ENCODE measurements around the gene ARHGDIG.
"Not testable (repeated sequence)": the region's sequence is repeated elsewhere in the genome, so short reads cannot be mapped to it uniquely, and the experiment has no call there.

The ARHGDIG gene

DNA sequence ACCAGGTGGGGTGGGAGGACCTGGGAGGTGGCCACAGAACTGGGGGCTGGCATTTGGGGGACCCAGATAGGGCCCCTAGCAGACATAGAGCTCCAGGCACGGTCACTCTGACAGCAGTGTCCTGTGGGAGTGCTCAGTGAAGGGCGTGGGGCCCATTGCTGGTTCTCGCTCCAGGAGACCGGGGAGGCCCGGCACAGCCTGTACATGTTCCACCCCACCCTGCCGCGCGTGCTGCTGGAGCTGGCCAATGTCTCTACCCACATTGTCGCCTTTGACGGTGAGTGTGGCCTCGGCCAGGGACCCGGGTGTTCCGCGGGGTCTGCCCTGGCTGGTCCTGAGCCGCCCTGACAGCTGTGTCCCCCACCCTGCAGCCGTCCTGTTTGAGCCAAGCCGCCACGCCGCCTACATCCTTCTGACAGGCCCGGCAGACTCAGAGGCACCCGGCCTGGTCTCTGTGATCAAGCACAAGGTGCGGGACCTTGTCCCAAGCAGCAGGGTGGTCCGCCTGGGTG, 15.9 kb upstream of the ARHGDIG start:
- no peak for DNase-seq

DNA sequence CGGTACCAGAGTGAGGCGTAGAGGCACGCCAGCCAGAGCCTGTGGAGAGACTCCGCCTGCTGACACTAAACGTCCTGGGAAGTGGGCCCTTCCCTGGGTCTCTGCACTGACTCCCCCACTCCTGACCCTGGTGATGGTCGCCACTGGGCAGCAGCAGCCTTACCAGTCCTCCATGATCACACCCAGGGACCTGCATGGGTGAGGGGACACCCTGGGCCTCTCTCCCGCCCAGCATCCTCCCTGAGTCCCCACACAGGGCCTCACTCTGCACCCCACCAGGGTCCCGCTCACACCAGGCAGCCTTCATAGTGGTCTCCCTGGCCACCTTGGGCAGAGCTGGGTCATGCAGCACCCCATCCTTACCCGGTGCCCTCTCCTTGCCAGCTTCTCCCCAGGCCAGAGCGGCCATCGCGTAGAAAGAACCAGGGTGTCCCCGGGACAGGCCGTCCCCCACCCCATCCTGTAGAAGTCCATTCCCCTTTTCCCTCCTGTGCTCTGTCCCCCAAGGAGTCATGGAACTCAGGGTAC, 15.3 kb upstream of the ARHGDIG start:
- DNase-seq, result no peak

DNA sequence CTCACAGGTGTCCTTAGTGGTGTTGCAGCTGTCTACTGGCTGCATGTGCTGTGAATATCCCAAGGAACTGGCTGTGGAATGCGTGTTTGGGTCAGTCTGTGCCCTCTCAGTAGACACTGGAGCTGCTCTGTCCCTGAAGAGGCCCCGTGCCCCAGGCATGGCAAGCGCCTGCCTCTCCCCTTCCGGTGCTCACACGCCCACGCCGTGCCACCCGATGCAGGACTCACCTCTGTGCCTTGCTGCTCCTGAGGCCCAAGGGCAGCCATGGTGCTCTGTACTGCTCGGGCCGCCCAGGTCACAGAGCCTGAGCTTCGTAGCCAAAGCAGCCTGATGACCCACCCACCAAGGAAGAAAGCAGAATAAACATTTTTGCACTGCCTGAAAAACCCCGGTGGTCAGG, 14.7 kb upstream of the ARHGDIG start:
- DNase-seq, result no peak

DNA sequence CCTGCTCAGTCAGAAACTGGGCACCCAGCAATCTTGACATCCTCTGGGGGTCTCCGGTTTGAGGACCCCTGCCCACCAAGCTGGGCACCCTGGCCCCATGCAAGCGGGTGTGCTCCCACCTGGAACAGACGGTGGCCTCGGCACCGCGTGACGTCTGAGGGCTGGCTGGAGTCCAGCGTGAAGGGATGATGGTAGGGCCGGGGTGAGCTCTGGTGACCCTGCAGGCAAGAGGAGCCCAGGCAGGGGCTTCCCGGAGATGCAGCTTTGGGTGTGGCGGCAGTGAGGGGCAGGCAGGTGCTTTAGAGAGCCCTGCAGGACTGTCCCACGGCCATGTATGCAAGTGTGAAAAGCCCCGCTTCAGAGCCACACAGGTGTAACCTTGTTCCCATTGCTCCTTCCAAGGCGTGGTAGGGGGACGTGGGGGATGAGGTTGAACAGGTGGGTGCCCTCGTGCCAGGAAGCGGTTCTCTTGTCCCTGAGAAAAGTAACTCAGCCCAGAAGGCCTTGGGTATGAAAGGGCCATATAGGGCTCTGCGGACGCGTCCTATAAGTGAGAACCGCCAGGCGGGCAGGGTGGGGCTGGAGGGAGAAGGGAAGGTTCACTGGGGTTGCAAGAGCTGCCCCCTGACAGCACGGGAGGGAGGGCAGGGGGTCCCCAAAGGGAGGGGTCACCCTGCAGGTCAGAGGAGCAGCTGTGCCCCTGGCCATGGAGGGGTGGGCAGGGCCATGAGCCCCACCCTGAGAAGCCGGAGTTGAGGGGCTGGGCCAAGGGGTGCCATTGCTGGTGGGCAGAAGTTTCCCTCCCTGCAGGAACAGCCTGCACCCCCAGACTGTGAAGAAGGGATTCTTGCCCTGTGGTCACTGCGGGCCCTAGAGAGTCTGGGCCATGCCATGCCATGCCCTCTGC, 13.9 kb upstream of the ARHGDIG start:
- no peak for DNase-seq

DNA sequence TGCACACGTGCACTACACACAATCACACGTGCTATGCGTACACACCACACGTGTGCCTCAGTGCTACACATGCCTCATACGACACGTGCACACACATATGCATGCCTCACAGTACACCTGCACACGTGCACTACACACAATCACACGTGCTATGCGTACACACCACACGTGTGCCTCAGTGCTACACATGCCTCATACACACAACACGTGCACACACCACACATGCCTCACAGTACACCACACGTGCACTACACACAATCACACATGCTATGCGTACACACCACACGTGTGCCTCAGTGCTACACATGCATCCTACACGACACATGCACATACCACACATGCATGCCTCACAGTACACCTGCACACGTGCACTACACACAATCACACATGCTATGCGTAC, 12.8 kb upstream of the ARHGDIG start:
- DNase-seq, result not testable (repeated sequence)

DNA sequence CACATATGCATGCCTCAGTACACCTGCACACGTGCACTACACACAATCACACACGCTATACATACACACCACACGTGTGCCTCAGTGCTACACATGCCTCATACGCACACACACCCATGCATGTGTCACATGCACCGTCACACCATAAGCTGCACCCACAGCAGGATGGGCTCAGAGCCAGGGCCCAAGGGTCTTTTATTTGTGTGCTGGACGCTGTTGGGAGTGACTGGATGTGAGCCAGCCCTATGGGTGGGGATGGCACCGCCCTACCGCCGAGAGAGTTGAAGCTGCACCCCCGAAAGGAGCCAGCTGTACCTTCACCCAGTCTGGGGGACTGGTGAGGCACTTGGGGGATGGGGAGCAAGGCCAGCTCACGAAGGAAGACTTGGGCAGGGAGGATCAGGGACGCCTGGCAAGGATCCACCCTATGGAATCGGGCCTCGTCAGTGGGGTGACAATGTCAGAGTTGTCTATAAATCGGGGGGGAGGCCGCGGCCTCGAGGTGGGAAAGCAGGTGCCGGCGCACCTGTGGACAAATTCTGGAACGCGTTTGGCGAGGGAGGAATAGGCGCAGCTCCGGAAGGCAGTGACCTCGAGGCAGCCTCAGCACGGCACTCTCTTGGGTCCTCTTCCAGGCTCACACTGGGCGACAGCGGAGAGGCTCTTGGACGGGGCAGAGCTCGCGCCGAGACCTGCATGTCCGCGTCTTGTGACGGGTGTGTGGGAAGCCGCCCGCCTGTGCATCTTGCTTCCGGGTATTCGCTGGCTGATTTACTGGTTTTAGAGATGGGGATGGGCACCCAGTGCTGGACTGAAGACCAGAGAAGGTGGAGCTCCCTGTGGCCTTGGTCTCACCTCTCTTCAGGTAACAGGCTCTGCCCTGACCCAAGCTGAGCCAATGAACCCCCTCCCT, 12.0 kb upstream of the ARHGDIG start:
- no peak for DNase-seq

DNA sequence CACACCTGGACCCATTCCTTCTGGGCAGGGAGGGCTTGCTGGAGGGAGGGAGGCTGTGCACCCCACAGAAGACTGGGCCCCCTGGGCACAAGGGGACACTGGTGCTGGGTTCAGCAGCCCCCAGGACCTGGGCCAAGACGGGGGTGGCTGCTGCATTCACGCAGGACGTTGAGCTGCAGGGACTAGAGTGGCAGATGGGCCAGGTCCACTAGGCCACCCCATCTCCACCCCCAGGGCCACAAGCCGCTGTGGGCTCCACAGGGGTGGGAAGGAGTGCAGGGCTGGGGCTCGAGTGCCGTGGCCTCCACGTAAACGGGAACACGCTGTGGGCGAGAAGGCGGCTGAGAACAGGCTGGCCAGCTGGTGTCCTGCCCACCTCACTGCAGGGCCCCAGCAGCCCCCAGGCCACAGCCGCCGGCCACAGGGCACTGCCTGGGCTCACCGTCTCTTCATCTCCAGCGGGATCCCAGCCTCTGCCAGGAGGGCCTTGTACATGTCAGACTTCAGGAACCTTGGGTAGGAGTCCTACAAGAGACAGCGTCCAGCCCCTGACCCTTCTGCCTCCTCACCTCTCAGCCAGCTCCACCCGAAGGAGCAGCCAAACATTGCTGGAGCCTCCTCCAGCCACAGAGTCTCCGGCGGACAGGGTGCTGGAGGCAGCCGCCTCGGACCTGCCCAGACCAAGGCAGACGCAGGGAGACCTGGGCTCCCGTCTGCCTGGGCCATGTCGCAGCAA, 11.2 kb upstream of the ARHGDIG start:
- no peak for DNase-seq

DNA sequence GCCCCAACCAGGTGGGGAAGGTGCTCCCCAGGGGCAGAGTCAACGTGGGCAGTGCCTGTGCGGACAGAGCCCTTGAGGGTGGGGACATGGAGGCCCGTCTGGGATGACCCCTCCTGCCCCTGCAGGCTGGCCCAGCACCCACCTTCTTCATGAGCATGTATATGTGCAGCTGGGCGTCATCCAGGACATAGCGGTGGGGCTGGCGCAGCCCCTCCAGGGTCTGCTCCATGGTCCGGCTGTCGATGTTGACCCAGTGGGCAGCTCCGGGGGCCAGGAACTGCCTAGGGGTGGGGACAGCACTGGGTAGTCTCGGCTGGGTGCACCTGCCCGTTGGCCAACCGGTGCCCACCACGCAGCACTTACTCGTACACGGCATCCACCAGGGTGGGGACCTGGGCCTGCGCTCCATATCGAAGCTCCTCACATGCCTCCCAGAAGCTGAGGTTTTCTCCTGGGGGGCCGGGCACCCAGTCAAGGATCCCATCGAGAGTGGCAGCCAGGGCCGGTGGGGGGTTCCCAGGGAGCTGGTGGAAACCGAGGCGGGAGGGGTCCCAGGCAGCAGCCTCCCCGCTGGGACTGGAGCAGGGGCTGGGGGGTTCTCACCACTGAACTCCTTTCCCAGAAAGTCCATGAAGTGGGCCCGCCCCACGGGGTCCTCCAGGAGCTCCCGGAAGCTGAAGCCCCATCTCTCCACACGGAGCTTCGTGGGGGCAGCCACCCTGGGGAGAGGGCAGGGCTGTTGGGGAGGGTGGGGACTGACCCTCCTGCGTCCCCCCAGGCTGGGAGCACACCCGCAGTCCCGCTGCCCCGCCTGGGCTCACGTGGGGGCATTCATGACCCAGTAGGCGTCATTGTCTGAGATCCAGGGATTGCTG, 9.8 kb upstream of the ARHGDIG start:
- DNase-seq, result no peak

DNA sequence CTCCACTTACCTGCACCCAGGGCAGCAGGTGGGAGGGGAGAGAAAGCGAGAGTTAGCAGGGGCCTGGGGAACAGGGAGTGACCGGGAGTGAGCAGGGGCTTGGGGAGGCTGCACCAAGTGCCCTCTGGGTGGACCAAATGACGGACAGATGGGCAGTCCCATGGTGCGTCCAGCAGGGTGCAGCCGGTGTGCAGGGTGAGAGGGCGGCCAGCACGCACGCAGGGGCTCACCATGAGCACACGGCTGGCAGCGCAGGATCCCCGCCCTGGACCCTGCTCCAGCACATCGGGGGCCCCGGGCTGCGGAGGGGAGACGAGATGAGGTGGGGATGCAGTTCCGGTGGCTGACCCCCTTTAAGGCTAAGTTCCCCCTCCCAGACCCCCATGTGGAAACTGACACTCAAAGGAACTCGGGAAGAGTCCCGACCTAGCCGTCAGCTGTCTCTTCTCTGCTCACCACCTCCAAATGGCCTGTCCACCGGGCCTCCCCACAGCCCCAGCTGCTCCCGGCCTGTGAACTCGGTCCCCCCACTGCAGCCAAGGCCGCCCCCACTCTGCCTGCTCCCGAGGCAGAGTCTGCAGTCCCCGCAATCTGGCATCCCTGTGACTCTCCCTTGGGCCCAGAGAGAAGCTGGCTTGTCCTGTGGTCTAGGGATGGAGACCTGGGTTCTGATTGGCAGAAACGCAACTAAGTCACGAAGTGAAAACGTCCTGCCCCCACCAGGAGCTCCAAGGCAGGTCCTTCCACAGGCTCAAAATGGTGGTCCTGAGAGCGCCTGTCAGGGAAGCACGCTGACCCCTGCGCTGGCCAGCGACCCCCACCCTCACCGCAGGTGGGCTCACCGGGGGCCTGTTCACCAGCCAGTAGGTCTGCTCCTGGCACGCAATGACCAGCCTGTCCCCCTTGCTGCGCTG, 7.5 kb upstream of the ARHGDIG start:
- no peak for DNase-seq

DNA sequence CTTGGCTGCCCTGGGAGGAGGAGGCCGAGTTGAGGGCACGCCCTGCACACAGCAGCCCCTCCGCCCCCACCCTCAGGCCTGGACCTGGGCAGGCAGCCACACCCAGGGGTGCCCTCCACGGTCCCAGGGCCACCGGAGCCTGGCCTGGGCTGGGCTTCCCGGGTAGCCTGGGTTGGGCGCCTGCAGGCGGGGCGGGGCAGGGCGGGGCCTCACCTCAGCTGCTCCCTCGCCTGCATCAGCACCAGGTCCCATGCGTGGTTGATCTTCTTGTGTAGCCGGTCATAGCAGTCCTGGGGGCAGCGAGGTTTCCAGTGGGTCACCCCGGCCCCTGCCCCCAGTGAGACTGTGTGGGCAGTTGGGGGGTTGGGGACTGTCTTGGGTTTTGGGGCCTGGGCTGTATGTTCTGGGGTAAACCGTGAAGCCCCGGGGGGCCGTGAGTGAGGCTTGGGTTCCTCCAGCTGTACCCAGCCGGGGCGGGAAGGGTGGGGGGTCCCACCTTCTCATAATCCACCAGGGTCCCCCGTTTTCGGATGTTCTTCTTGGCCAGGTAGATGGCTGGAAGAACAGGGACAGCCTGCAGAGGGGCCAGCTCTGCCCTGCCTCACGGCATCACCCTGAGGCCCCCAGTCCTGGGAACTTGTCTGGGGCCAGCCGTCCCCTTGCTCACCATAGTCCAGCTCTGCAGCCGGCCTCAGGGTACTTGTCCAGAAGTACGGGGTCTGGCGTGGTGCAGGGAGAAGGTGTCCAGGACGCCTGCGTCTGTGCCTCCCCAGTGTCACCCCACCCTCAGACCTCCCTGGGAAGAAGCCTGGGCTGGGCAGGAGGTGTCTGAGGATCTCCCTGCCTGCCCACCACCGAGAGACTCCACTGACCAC, 6.6 kb upstream of the ARHGDIG start:
- no peak for DNase-seq

DNA sequence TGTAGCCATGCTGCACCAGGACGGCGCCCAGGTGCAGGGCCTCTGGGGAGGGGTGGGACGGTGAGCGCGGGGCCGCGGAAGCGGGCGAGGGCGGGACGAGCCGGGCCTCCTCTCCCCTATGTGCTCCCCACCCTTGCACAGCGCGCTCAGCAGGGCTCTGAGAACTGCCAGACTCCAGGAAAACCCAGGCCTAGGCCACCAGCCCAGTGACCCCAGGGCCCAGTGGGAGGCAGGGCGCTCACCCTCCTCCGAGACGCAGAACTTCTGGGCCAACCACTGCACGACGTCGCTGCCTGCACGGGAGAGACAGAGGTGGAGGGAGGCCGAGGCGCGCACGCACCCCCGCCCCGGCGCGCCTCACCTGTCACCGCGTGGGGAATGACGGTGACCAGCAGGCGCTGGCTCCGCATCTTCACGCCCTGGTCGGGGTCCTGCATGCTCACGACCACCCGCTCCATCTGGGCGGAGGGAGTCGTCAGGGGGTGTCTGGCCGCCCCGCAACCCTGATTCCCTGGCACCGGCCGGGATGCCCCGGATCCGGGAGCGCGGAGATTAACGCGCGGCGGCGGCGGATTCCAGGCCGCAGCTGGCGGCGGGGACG, 5.2 kb upstream of the ARHGDIG start:
- no peak for DNase-seq

DNA sequence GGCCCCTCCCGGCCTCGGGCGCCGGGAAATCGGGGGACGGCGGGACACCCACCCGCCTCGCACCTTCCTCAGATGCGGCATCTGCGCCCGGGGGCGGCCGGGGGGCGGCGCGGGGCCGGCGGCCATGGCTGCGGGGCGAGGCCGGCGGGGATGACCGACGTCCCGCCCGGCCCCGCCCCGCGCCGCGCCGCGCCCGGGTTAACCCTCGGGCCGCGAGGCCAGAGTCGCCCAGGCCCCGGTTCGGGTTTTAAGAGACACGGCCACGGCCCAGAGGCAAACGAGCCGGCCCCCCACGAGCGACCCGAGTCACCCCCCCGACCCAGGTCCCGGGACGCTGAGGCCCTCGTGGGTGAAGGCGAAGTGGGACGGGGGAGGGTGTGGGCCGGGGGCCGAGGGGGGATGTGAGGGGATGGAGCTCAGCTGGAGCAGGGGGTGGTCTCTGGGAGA, 4.6 kb upstream of the ARHGDIG start, which contains the start of gene RGS11:
Gene RGS11 (minus strand): TSS at position 159 of the 447 bp plus-strand sequence. CDS start 33 bp downstream, at position 126.
- no peak for DNase-seq

DNA sequence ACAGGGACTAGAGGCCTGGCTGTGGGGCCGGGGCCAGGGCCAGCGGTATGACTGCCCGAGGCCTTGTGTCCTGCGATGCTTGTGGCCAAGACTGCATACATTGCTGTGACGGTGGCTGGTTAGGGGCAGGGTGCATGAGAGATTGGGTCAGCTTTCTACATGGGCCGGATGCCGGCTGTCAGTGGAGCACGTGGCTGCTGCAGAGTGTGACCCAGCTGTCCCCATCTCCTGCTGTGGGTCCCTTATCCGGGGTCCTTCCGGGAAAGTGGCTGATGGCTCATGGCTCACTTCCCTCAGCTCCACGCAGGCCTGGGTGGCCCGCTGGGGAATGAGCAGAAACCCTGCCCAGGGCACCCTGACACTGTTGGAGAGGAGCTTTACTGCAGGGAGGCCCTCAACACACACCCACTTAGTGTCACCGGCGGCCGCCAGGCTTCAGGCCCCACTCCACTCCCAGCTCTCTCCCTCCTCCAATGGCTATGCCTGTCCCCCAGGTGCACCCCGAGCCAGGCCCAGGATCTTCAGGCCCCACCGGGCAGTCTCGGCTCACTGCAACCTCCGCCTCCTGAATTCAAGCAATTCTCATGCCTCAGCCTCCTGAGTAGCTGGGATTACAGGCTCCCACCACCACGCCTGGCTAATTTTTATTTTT, 3.8 kb upstream of the ARHGDIG start:
- DNase-seq, result no peak

DNA sequence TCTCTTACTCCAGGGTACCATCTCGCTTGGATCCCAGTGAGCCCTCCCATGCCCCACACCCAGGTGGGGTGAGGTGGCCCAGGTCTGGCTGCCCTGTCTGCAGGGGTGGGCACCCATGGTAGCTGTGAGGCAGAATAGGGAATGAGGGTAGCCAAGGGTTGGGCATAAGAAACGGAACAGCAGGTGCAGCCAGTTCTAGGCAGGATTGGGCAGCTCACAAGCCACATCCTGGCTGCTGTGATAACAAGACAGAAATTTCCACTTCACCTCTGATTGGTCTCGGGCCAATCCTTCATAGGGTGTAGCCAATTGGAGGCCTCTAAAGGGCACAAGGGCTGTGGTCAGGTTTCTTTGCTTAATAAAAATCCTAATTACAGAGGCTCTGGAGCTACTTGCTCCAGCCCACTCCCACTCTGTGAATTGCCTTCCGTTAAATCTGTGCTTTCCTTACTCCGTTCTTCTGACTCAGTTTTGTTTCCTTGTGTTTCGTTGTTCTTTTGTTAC, 1.5 kb upstream of the ARHGDIG start:
- peak; percentile 34 for DNase-seq

DNA sequence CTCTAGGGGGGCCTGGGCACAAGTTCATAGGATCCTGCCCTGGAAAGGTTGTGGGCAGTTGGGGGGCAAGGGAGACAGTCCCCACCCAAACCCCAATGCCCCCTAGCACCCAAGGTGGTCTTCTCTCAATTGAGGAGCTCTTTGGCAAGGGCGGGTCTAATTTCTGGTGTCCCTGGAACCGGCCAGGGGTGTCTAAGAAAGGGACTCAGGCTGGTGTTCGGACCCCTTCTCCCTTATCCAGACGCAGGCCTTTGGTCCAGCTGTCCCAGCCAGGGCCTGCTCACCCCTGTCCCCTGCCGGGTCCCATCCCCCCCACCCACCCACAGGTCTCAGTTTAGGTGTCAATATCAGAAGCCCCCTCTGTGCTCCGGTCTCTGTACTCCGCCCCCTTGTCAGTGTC, 860 bp upstream of the ARHGDIG start:
- DNase-seq, result no peak

DNA sequence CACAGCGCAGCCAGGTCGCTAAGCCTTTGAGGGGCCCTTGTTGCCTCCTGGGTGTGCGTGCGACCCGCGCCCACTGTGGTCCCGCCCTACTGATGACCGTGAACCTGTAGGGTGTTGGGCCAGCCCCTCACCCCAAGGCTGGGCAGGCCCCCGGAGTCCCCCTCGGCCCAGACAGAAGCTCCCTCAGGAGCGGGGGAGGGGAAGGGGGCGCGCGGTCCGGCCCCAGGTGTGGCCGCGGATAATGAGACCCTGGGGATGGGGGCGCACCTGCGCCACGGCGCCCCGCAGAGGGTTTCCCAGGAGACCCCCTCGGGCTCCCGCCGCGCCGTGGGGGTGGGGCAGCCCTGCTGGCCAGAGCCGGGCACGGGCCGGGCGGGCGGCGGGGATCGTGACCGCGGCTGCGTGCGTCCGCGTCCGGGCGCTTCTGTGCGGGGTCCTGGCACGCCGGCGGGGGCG, 358 bp upstream of the ARHGDIG start:
- no peak for DNase-seq

DNA sequence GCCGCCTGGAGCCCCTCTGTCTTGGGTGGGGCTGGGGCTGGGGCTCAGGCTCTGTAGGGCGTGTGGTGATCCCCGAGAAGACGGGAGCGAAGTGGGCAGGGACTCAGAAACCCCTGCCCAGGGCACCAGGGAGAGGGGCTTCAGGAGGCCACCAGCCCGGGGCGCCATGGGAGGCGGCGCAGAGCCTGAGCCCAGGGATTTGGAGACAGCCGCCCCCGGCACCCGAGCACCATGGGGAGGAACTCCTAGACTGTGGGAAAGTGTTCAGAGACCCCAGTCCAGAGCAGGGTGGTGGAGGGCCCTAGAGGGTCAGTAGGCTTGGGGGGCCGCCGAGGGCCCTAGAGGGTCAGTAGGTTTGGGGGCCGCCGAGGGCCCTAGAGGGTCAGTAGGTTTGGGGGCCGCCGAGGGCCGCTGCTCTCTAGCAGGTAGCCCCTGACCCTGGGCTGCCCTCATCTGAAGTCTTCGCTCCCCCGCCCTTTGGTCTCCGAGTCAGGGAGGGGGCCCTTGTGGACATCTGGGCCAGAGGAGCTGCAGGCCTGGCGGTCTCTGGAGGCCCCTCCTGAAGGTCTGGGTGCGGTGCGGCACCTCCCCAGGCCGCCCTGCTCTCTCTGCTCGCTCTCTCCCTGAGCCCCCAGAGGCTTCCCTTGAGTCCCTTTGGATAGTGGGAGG, 734 bp downstream of the ARHGDIG start:
- DNase-seq, result no peak
